HepG2 (cell line): ENCODE measurements around the gene IL2RA. TPM values are rescaled to one million over a fixed set of nuclear protein-coding genes. Genes with fewer than 3 reads are reported as not detected.

Source experiments
- AKNA ChIP-seq: sonication (generic); formaldehyde crosslinking; IDR thresholded peaks from 2 replicates; pipeline ENCODE4 v1.4.0; 2020; ENCODE audit warnings: missing genetic modification reagents, borderline replicate concordance
- BHLHE40 ChIP-seq: IDR thresholded peaks from 2 replicates; pipeline ENCODE4 v1.6.1; 2011; ENCODE audit warnings: low read length, improper control_type of control experiment
- CENPX ChIP-seq: sonication (generic); formaldehyde crosslinking; IDR thresholded peaks from 2 replicates; pipeline ENCODE4 v1.9.0; 2021; ENCODE audit warnings: mild to moderate bottlenecking, missing genetic modification reagents, moderate library complexity
- FOXK2 ChIP-seq: fragments of 450-650 bp; IDR thresholded peaks from 2 replicates; pipeline ENCODE4 v1.6.1; 2016
- FOXO4 ChIP-seq: sonication (generic); formaldehyde crosslinking; conservative IDR thresholded peaks from 2 replicates; pipeline ENCODE4 v1.8.1; 2023; ENCODE audit warnings: missing genetic modification reagents
- HINFP ChIP-seq: sonication (generic); formaldehyde crosslinking; IDR thresholded peaks from 2 replicates; pipeline ENCODE4 v1.4.0; 2020; ENCODE audit warnings: low read depth, mild to moderate bottlenecking, missing genetic modification reagents
- HOXD1 ChIP-seq: sonication (generic); formaldehyde crosslinking; IDR thresholded peaks from 2 replicates; pipeline ENCODE4 v1.5.0; 2020; ENCODE audit warnings: missing genetic modification reagents
- PTBP1 ChIP-seq: fragments of 200-400 bp; formaldehyde crosslinking; IDR thresholded peaks from 2 replicates; pipeline ENCODE4 v1.6.1; 2018; ENCODE audit warnings: low read length, low read depth; ENCODE audit not compliant: poor library complexity, severe bottlenecking
- SIN3A ChIP-seq: IDR thresholded peaks from 2 replicates; pipeline ENCODE4 v1.6.1; 2011; ENCODE audit warnings: low read depth, mild to moderate bottlenecking, control low read depth, low read length, borderline replicate concordance
- SP2 ChIP-seq: sonication (generic); formaldehyde crosslinking; IDR thresholded peaks from 2 replicates; pipeline ENCODE4 v1.5.1; 2020; ENCODE audit warnings: mild to moderate bottlenecking, missing genetic modification reagents
- TBL1XR1 ChIP-seq: fragments of 150-350 bp; IDR thresholded peaks from 2 replicates; pipeline ENCODE4 v1.6.1; 2014; ENCODE audit warnings: borderline replicate concordance, low read length; ENCODE audit not compliant: partially characterized antibody
- XBP1 ChIP-seq: sonication (generic); formaldehyde crosslinking; IDR thresholded peaks from 2 replicates; pipeline ENCODE4 v1.5.0; 2020; ENCODE audit warnings: missing genetic modification reagents
- ZFY ChIP-seq: sonication (generic); formaldehyde crosslinking; IDR thresholded peaks from 2 replicates; pipeline ENCODE4 v1.4.0; 2020; ENCODE audit warnings: missing genetic modification reagents
- ZNF12 ChIP-seq: sonication (generic); formaldehyde crosslinking; IDR thresholded peaks from 2 replicates; pipeline ENCODE4 v1.5.0; 2020; ENCODE audit warnings: missing genetic modification reagents
- ZNF136 ChIP-seq: sonication (generic); formaldehyde crosslinking; IDR thresholded peaks from 2 replicates; pipeline ENCODE4 v1.8.1; 2022; ENCODE audit warnings: low read depth, mild to moderate bottlenecking, moderate library complexity, missing genetic modification reagents
- ZNF562 ChIP-seq: sonication (generic); formaldehyde crosslinking; IDR thresholded peaks from 2 replicates; pipeline ENCODE4 v1.8.0; 2022; ENCODE audit warnings: missing genetic modification reagents, borderline replicate concordance
- ZNF616 ChIP-seq: sonication (generic); formaldehyde crosslinking; IDR thresholded peaks from 2 replicates; pipeline ENCODE4 v1.5.0; 2020; ENCODE audit warnings: low read depth, mild to moderate bottlenecking, missing genetic modification reagents
- ZNF737 ChIP-seq: sonication (generic); formaldehyde crosslinking; IDR thresholded peaks from 2 replicates; pipeline ENCODE4 v1.5.0; 2020; ENCODE audit warnings: missing genetic modification reagents, mild to moderate bottlenecking, borderline replicate concordance
- ZNF883 ChIP-seq: sonication (generic); formaldehyde crosslinking; IDR thresholded peaks from 2 replicates; pipeline ENCODE4 v1.5.1; 2020; ENCODE audit warnings: mild to moderate bottlenecking, missing genetic modification reagents; ENCODE audit errors: not compliant biosample characterization
- polyA plus RNA-seq, 8 experiments: library from polyadenylated mRNA; depleted of rRNA in 3 of 8; stranded (reverse) in 7 of 8; unstranded in 1 of 8; fragments of >200 nt; fragmentation: Illumina TruSeq in 4 of 8; extraction: Trizol in 4 of 8; gene quantifications; 2 replicates each; pipeline versions ENCODE4 v1.2.1 to v1.2.3, GENCODE V29; 2011 to 2016; ENCODE audit warnings: low read depth in 4 of 8, missing spikeins in 1 of 8, mixed read lengths in 1 of 8; ENCODE audit not compliant: insufficient read depth in 1 of 8
- total RNA-seq, 5 experiments: library from RNA; depleted of rRNA; stranded (reverse); fragments of >200 nt; fragmentation: Illumina TruSeq; extraction: Trizol; gene quantifications; 2 replicates each; pipeline ENCODE4 v1.2.3, GENCODE V29; 2016; ENCODE audit warnings: low read depth in 1 of 5

Gene IL2RA
- total and polyA plus RNA-seq, 2 of the 13 experiments (the other 11 are each of a cell fraction or from before 2014, with no cell fraction given): not detected

- TF ChIP-seq ZNF616 (no peak), PTBP1 (peak; percentile 27), ZNF883 (CRISPR knock-in tag) (no peak), TBL1XR1 (no peak), FOXO4 (CRISPR knock-in tag) (no peak), BHLHE40 (no peak; the same call in 1 of the 2 replicates), ZNF562 (CRISPR knock-in tag) (no peak), HOXD1 (CRISPR knock-in tag) (no peak), AKNA (CRISPR knock-in tag) (no peak), ZNF12 (CRISPR knock-in tag) (no peak), ZNF737 (CRISPR knock-in tag) (no peak), SP2 (CRISPR knock-in tag) (no peak), HINFP (CRISPR knock-in tag) (no peak), XBP1 (CRISPR knock-in tag) (no peak), CENPX (CRISPR knock-in tag) (no peak), SIN3A (0 out of 2 replicates have a peak, but pooled peaks have one; percentile 24), FOXK2 (no peak), ZNF136 (CRISPR knock-in tag) (no peak), ZFY (no peak)
Observed at GRCh38 chr10:6089334-6090219, 27.4 kb upstream of the IL2RA start (continued).
